HuH-7 (cell line): ENCODE data around the gene PER2.

Experiments used
- DNase-seq: peaks from one replicate; pipeline ENCODE4 v3.0.0; 2011; ENCODE audit warnings: low spot score

The PER2 gene

DNA sequence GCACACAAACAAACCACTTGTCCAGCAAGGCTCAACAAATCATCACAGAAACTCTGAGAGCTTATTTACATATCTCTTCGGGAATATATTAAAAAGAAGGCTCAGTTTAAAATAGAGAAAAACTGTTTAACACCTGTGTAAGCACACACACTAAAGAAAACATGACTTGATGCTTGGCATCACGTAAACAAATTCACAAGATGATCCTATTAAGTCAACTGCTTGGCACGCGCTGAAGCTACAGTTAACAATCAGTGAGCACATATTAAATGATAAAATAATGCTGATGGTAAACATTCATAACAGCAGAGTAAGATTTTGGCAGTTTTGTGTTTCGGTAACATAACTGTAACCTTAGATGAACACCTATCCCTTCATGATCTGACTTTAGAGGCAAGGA is 44.3 kb downstream of the PER2 start:
- no peak for DNase-seq

GRCh38 chr2:238243496-238244076 is 44.8 kb downstream of the PER2 start:
- DNase-seq: no peak

DNA sequence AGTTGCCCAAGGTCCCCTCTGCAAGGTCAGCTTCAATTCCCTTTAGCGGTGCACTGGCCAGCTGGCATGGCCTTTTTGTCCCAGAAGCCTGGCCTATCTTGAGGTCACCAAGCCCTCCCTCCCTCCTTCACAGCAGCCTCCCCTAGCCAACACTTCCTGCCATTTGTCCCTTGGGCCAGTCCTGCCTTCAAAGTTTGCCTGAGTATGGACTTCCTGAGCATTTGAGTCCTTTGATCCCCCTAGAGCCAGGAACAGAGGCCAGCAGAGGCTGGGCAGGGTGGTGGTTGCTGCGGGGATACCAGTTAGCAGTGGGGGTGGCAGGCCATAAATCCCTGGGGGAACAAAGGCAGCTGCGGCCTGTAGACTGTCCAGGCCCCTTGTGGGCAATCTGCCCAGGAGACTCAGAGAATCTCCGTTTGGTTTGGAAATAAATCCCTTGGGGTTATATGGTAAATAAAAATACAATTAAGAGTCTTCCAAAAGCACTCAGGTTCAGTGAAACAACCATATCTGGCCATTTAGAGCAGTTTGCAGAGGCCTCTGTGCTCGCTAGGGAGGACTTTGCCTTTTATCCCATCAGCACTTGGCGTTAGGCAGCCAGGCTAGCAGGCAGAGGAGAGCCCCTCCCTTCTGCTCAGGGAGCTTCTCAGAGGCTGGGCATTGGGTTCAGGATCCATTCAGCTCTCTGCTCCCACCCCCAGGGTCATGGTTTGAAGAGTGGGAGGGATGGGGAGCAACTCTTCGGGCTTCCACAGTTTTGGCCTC is 45.5 kb downstream of the PER2 start:
- DNase-seq: peak; percentile 65

GRCh38 chr2:238241970-238242369 is 46.4 kb downstream of the PER2 start:
- no peak for DNase-seq

DNA sequence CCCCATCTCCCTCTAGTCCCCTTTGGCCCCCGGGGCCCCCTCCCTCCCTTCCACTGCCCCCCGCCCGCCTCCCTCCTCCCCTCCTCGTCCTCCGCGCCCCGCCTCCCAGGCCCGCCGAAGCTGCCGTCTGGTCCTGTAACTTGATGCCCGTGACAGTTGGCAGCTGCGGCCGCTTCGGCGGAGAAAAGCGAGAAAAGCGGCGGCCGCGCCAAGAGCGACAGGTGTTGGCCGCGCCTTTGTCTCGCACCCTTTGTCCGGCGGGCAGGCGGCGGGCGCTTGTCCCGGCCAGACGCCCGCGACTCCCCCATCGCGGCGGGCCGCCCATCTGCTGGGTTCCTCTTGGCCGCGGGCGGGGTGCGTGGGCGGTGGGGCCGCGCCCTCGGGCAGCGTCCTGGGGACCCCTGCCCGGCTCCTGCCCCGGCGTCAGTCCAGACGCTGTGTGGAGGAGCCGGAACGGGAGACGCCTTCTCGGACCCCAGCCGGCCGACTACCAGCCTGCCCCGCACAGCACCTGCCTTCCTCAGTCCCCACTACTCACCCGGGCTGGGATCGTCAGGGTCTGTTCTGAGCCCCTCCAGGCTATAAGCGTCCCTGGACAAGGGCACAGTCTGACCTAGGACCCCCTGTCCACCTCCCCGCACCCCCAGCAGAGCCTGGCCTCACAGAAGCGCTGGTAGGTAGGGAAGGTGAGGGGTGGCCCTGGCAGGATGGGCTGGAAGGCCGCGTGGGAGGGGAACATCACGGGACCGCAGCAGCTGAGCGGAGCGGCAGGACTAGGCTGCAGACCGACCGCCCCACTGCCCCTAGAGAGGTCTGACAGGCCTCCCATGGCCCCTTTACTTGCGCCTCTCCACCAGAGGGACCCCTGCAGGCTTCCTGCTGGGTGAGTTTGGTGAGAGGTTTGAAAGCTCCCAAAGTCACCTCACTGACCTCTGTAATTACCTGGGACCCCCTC is 47.4 kb downstream of the PER2 start:
- peak; percentile 47 for DNase-seq

- DNase-seq: peak; percentile 96
Measured at GRCh38 chr2:238239863-238240756, 48.3 kb downstream of the PER2 start, which contains the start of gene HES6. Gene HES6, minus strand, starts transcription at chr2:238240038. Its CDS starts 133 bp downstream, at chr2:238239905.

DNA sequence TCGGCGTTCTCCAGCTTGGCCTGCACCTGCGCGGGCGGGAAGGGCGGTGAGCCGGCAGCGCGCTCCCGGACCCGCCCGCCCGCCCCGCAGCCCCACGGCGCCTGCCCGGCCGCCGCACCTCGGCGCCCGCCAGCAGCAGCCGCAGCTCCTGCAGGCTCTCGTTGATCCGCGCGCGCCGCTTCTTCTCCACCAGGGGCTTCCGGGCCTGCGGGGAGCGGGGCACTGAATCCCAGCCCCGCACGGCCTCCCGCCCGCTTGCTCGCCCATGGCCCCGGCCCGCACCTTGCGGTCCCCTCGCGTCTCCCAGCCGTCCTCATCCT is 48.9 kb downstream of the PER2 start:
- no peak for DNase-seq

DNA sequence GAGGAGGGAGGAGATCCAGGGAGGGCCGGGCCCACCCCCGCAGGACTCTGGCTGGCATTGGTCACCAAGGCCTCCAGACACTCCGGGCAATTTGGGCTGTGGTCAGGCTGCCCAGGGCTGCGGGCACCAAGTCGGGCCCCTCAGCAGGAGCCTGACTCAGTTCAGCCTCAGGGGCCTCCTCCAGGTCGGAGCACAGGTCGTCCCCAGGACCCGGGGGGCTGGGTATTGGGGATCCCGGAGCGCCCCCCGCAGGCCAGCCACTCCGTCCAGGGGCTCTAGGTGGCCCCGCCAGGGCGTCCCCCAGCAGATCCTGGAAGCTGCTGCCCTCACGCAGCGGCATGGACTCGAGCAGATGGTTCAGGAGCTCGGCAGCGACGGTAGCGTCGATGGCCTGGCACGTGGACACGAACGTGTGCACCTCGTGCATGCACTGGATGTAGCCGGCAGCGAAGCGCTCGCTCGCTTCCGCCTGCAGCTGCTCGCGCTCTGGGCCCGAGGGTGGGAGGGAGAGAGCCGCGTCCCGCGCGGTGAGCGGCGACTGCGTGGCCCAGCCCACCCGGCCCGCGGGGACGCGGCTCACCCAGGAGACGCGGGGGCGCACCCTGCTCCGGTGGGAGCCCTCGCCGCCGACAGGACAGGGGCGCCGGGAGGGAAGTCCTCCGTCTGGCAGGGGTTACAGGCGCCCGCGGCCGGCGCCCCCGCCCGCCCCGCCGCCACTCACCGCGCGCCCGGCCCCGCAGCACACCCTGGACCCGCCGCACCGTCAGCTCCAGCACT is 49.5 kb downstream of the PER2 start:
- peak; percentile 45 for DNase-seq

- DNase-seq: no peak
Measured at GRCh38 chr2:238238311-238238765, 50.1 kb downstream of the PER2 start.

DNA sequence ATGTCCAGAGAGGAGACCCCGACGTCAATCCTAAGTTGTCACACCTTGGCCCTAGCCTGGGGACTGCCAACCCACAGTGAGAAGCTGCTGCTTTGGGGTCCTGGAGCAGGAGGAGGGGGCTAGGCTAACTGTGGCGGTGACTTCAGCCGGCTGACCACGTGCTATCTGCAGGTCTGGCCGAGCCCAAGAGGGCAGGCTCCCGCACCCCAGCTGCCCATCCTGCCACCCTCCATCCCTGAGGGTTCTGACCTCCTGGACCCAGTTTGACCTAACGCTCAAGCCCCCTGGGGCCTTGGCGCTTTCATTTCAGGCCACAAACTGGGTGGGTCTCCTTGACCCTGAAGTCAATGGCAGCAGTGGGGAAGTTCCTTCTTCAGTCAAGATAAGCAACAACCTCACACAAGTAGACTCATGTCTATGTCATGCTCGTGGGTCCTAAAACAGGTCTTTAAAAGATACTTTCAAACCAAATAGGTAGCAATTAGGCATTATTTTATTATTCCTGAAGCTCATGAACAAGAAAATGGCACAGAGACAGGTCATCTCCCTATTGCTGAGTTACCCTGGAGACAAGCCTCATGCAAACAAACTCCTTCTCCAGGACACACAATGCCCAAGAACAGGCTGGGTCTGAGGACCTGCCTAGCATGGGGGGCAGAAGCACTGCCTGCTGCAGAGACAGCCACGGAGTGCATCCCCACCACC is 50.8 kb downstream of the PER2 start:
- DNase-seq: no peak

GRCh38 chr2:238236571-238236970 is 51.8 kb downstream of the PER2 start:
- no peak for DNase-seq

DNA sequence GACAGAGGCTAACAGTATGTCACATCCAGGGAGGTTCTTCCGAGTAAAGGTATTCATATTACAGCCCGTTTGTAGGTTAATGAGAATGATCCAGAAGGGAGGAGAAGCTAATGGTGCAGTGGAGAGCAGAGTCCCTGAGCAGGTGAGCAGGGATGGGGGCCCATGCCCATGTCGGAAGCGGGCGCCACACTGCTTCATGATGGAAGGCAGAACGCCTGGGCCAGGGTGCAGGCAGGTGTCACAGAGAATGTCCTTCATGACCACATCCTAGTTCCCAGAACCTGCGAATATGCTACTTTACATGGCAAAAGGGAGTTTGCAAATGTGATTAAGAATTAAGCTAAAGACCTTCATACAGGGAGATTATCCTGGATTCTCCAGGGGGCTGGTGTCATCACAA is 52.6 kb downstream of the PER2 start:
- no peak for DNase-seq

- DNase-seq: no peak
Measured at GRCh38 chr2:238235331-238235732, 53.1 kb downstream of the PER2 start.

DNA sequence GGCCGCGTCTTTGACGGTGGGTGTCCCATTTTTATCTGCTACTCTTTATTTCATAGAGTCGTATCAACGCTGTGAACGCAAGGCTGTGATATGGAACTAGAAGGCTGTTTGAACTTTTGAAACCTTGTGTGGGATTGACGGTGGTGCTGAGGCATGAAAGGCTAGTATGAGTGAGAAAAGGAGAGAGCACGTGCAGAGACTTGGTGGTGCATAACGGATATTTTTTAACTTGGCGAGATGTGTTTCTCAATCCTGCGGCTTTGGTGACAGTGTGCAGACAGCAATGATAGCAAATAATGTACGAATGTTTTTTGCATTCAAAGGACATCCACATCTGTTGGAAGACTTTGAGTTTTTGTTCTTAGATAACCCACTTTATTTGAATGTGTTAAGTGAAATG is 54.8 kb downstream of the PER2 start:
- no peak for DNase-seq

DNA sequence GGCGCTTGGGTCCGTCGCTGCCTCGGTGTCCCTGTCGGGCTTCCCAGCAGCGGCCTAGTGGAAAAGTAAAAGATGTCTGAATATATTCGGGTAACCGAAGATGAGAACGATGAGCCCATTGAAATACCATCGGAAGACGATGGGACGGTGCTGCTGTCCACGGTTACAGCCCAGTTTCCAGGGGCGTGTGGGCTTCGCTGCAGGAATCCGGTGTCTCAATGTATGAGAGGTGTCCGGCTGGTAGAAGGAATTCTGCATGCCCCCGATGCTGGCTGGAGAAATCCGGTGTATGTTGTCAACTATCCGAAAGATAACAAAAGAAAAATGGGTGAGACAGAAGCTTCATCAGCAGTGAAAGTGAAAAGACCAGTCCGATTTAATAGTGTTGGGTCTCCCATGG is 56.6 kb downstream of the PER2 start:
- DNase-seq: no peak

GRCh38 chr2:238231251-238231793 is 57.1 kb downstream of the PER2 start:
- DNase-seq: no peak

GRCh38 chr2:238230699-238231098 is 57.7 kb downstream of the PER2 start:
- DNase-seq: no peak

GRCh38 chr2:238228700-238229099 is 59.7 kb downstream of the PER2 start:
- no peak for DNase-seq

DNA sequence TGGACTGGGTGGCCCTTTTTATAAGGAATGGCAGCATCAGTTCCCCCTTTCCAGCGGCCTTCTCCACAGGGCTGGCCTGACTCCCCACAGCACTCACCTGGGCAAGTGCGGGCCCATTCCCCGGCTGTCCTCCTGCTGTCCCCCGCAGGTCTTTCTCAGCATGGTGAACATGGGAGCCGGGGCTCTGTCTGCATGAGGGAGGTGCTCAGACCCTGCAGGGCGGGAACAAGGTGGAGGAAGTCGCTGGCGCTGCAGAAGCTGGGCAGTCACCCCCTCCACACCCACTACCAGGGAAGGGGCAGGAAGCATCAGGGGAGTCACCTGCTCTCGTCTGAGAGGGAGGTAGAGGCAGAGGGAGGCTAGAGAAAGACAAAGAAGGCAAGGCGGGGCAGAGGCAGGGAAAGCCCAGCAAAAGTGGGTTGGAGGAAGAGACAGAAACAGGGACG is 60.8 kb downstream of the PER2 start:
- DNase-seq: no peak
